Dedifferentiated amniotic fluid mesenchymal stem cell (primary cell): ENCODE results near the gene GNG4.
A peak's percentile ranks its signal among the peaks of the same experiment; 100 is the strongest.
"Not testable (repeated sequence)": the region's sequence is repeated elsewhere in the genome, so short reads cannot be mapped to it uniquely, and the experiment has no call there.

Experiments used
- DNase-seq: peaks from one replicate; pipeline ENCODE4 v3.0.0-alpha.2; 2016; ENCODE audit errors: extremely low spot score

GNG4 gene

DNA sequence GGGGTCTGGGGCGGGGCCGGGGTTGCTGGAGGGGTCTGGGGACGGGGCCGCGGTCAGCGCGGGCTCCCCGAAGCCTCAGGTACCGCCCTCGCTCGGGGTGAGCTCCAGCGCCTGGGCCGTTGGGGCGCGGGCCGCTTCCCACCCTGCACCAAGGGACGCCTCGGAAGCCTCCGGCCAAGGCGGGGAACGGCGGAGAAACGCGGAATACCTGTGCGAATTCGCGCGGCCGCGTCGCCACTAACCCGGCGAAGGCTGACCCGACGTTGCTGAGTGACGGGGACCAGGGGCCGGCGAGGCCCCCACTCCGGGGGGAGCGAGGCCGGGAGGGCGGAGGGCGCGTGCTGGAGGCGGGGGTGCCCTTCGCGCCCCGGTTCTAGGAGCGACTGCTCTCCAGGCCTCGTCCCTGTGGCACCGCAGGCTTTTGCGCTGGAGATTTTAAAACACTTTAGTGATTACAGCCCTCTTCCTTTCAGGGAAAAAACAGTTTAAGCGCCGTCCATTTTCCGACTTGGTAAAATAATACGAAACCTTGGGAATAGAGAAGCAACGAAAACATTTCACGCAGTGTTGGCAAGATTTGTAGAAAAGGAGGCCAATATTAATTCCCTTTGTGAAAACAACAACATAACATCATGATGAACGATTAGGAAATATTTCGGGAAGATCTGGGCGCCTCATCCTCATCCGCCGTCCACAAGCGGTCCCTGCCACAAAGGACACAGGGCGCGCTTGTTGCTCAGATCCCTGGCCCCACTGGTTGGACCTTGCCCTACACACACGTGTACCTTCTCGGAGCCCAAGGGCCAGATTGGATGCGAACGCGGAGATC is 971 bp upstream of the GNG4 start:
- DNase-seq = no peak

GRCh38 chr1:235648954-235649367 is 623 bp downstream of the GNG4 start:
- DNase-seq = peak; percentile 57

GRCh38 chr1:235648407-235648907 is 1.1 kb downstream of the GNG4 start:
- no peak for DNase-seq

DNA sequence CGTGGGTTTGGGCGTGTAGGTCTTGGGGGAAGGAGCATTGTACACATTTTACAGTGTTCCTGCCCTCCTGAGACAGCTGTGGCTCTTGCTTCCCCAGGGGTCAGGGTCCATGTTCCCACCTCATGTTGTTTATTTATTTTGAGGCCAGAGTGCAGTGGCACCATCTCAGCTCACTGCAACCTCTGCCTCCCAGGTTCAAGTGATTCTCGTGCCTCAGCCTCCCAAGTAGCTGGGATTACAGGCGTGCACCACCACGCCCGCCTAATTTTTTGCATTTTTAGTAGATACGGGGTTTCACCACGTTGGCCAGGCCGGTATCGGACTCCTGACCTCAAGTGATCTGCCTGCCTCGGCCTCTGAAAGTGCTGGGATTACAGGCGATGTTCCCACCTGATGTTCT is 2.0 kb downstream of the GNG4 start:
- not testable (repeated sequence) for DNase-seq

GRCh38 chr1:235646463-235646862 is 3.1 kb downstream of the GNG4 start:
- no peak for DNase-seq

GRCh38 chr1:235644693-235645305 is 4.8 kb downstream of the GNG4 start:
- DNase-seq = no peak

DNA sequence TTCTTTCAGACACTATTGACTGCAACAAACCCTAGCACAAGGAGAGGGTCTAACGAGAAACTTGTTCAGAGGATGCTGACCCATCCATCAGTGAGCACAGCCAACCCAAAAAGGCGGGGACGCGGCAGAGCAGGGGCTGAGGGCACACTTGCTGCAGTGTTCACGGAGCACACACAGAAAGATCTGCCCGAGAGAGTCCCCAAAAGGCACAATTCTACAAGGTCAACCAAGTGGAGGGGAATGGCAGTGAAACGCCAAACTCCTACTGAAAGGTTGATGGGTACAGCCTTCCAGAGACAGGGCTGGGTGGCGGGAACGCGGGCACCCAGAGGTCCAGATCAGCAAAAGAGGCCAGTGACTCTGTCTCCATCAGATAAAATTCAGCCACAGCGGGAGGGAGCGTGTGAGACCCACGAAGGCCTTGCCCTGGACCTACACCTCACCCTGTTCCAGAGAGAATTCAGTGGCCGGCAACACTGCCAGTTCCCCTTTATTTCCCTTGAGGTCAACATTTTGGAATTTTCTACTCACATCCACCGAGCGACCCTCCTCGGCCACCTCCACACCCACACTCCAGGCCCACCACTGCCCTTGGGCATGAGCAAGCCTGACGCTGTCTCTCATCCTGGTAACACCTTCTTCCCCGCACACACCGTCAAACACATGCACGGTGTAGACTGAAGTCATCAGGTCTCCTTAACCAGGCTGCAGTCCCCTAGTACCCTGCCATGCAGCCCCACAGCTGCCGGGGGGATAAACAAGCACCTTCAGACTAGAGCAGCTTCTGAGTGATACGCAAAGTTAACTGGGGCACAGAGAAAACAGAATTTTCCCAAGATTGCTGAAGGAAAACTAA is 5.5 kb downstream of the GNG4 start:
- no peak for DNase-seq

DNA sequence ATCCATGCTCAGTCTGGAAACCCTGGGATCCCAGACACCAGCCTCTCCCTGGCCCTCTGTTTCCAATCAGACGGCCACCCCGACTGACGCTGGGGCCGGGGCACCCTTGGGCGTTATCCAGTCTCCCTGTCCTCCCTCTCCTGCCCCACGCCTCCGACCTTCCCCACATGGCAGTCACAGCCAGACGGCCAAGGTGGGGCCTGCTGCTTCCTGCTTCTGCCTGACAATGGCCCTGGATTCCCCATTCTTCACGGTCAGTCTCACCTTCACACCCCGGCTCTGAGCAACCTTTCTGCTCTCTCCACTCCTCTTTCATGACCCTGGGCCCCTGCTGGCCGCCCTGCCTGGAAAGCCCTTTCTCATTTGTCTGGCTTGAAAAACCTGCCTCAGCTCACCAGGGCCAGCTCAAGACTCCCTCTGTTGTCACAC is 6.6 kb downstream of the GNG4 start:
- DNase-seq = no peak

- no peak for DNase-seq
These were observed 7.3 kb downstream of the GNG4 start for GRCh38 chr1:235642011-235642942.

GRCh38 chr1:235640580-235640979 is 9.0 kb downstream of the GNG4 start:
- no peak for DNase-seq

- DNase-seq = no peak
These were observed 10.1 kb downstream of the GNG4 start for GRCh38 chr1:235639226-235640205.

DNA sequence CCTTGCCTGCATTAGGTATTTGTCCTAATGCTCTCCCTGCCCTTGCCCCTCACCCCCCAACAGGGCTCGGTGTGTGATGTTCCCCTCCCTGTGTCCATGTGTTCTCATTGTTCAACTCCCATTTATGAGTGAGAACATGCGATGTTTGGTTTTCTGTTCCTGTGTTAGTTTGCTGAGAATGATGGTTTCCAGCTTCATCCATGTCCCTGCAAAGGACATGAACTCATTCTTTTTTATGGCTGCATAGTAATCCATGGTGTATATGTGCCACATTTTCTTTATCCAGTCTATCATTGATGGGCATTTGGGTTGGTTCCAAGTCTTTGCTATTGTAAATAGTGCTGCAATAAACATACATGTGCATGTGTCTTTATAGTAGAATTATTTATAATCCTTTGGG is 11.0 kb downstream of the GNG4 start:
- DNase-seq = not testable (repeated sequence)

DNA sequence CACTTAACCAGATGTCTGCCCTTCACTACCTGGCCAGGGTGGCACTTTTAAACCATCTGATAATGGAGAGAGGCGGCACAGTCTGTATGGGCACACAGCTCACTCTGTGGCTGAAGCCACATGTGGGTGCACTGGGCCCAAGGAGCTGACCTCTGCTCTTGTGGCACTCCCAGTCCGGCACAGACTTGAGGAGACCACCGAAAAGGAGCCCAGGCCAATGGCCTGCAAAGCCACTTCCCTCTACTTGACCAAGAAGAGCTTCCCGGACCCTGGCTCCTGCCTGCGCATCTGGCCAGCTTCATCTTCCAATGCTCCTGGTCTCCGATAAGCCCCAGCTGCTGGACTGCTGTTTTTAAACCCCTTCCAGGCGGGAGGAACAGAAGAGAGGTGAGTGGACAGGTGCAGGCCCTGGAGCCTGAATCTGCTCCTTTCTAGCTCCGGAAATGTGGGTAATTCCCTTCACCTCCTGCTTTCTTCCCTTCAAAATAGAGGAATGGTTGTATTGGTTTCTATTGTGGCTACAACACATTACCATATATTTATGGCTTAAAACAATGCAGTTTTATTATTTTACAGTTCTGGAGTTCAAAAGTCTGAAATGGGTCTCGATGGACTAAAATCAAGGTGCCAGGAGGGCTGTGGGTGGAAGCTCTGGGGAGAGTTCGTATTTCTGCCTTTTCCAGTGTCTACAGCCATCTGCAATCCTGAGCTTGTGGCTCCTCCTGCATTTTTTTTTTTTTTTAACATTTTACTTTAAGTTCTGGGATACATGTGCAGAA is 11.6 kb downstream of the GNG4 start:
- no peak for DNase-seq

- no peak for DNase-seq
These were observed 13.5 kb downstream of the GNG4 start for GRCh38 chr1:235635938-235636662.

GRCh38 chr1:235632506-235633401 is 16.8 kb downstream of the GNG4 start:
- DNase-seq = no peak

GRCh38 chr1:235631816-235632215 is 17.8 kb downstream of the GNG4 start:
- no peak for DNase-seq

- DNase-seq = no peak
These were observed 21.1 kb downstream of the GNG4 start for GRCh38 chr1:235628316-235629005.
